Mesothelial cell of epicardium (in vitro differentiated cells): Measurements from ENCODE around the gene SHROOM3. TPM values are rescaled to one million over a fixed set of nuclear protein-coding genes. Genes with fewer than 3 reads are reported as not detected.
A peak's percentile ranks its signal among the peaks of the same experiment; 100 is the strongest.

Source experiments
- DNase-seq, 2 experiments: peaks; one replicate each; pipeline ENCODE4 v3.0.0; 2021; ENCODE audit warnings: low spot score in 2 of 2; ENCODE audit not compliant: unreplicated experiment in 2 of 2
- H3K27ac Mint-ChIP-seq: 2 replicates; pipeline ENCODE4 v1.8.0; 2021; ENCODE audit warnings: mixed read lengths
- H3K27me3 Mint-ChIP-seq: 2 replicates; pipeline ENCODE4 v1.8.0; 2021; ENCODE audit warnings: low read depth, mixed read lengths
- H3K36me3 Mint-ChIP-seq: 2 replicates; pipeline ENCODE4 v1.8.0; 2021; ENCODE audit warnings: mixed read lengths
- H3K4me1 Mint-ChIP-seq: 2 replicates; pipeline ENCODE4 v1.8.0; 2021; ENCODE audit warnings: mixed read lengths
- H3K4me3 Mint-ChIP-seq: 2 replicates; pipeline ENCODE4 v1.8.0; 2021; ENCODE audit warnings: mild to moderate bottlenecking, moderate library complexity, mixed read lengths
- H3K9me3 Mint-ChIP-seq: 2 replicates; pipeline ENCODE4 v1.8.0; 2021; ENCODE audit warnings: mixed read lengths
- CTCF ChIP-seq: fragments of 200-600 bp; sonication (generic); IDR thresholded peaks from one replicate; pipeline ENCODE4 v1.5.0; 2021; ENCODE audit warnings: antibody characterized with exemption; ENCODE audit not compliant: unreplicated experiment
- total RNA-seq: library from RNA; stranded (reverse); gene quantifications from 3 replicates; pipeline ENCODE4 v1.2.1, GENCODE V29; 2021

The SHROOM3 gene
- total RNA-seq, 1 donor from 2014 or later = 62.7 TPM

DNA sequence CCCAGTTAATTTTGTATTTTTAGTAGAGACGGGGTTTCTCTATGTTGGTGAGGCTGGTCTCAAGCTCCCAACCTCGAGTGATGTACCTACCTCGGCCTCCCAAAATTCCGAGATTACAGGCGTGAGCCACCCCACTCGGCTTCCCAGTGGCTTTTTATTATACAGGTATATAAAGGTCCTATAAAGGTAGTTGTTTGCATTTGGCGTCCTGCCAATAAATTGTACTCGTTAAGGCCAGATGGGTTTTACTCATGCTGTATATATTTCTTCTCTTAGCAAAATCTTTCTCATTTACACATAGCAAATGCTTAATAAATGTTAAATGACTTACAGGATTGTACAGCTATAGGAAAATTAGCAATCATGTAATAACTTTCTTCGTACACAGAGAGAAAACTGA is 6.9 kb downstream of the SHROOM3 start:
- no peak for DNase-seq
- Mint-ChIP-seq H3K27ac (no peak overlapping the region), H3K27me3 (no peaks in the 10 kb centered on the region), H3K4me1 (peaks cover 26% of the 10 kb centered on the region), H3K36me3 (peaks cover 8% of the 10 kb centered on the region), H3K4me3 (no peak overlapping the region), H3K9me3 (peaks cover 7% of the 10 kb centered on the region)
- no peak for TF ChIP-seq CTCF

DNA sequence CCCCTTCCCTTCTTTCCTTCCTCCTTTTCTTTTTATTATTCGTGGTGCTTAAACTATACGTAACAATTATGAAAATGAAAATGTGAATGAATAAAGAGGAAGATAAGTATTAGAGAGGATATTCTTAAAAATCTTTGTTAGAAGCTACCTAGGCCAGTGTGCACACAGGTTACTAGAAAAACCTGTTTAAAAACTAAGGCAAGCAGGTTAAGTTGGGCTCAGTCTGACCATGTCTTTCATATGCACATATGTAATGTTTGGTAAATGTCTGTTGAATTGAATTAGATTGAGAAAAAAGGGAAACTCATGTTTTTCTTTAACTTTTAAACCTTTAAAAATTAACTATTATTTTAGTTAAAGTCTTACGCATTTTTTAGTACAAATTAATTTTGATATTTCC is 7.8 kb downstream of the SHROOM3 start:
- H3K36me3 Mint-ChIP-seq = peaks cover 8% of the 10 kb centered on the region
- H3K4me1 Mint-ChIP-seq = peaks cover 25% of the 10 kb centered on the region
- DNase-seq = no peak
- H3K27me3 Mint-ChIP-seq = no peaks in the 10 kb centered on the region
- no peak overlapping the region for H3K4me3 Mint-ChIP-seq
- peaks cover 7% of the 10 kb centered on the region for H3K9me3 Mint-ChIP-seq
- no peak for TF ChIP-seq CTCF
- peak overlapping the region; percentile 34 for H3K27ac Mint-ChIP-seq

GRCh38 chr4:76443376-76443775 is 8.3 kb downstream of the SHROOM3 start:
- H3K27ac Mint-ChIP-seq = peak overlapping the region; percentile 68
- no peak overlapping the region for H3K4me3 Mint-ChIP-seq
- peaks cover 8% of the 10 kb centered on the region for H3K36me3 Mint-ChIP-seq
- H3K9me3 Mint-ChIP-seq = peaks cover 7% of the 10 kb centered on the region
- no peak for DNase-seq
- H3K4me1 Mint-ChIP-seq = peaks cover 25% of the 10 kb centered on the region
- TF ChIP-seq CTCF = no peak
- no peaks in the 10 kb centered on the region for H3K27me3 Mint-ChIP-seq

GRCh38 chr4:76445911-76446310 is 10.9 kb downstream of the SHROOM3 start:
- Mint-ChIP-seq H3K4me1 (peaks cover 33% of the 10 kb centered on the region), H3K27ac (no peak overlapping the region), H3K27me3 (no peaks in the 10 kb centered on the region), H3K9me3 (peaks cover 3% of the 10 kb centered on the region), H3K36me3 (peaks cover 2% of the 10 kb centered on the region), H3K4me3 (no peak overlapping the region)
- DNase-seq = no peak
- no peak for TF ChIP-seq CTCF

- no peak for TF ChIP-seq CTCF
- H3K27me3 Mint-ChIP-seq = no peaks in the 10 kb centered on the region
- H3K4me1 Mint-ChIP-seq = peaks cover 32% of the 10 kb centered on the region
- no peak overlapping the region for H3K4me3 Mint-ChIP-seq
- no peaks in the 10 kb centered on the region for H3K36me3 Mint-ChIP-seq
- H3K9me3 Mint-ChIP-seq = no peaks in the 10 kb centered on the region
- DNase-seq = no peak
- H3K27ac Mint-ChIP-seq = peak overlapping the region; percentile 64
Measured at GRCh38 chr4:76447393-76447851, 12.4 kb downstream of the SHROOM3 start.

GRCh38 chr4:76448211-76448610 is 13.2 kb downstream of the SHROOM3 start:
- no peak for DNase-seq
- Mint-ChIP-seq H3K4me3 (no peak overlapping the region), H3K27ac (no peak overlapping the region), H3K4me1 (peaks cover 26% of the 10 kb centered on the region), H3K27me3 (no peaks in the 10 kb centered on the region), H3K36me3 (no peaks in the 10 kb centered on the region), H3K9me3 (no peaks in the 10 kb centered on the region)
- no peak for TF ChIP-seq CTCF
